ENCODE results near the gene ASB4.

The ASB4 gene

GRCh38 chr7:95471071-95471470 is 14.7 kb upstream of the ASB4 start:
- no peak for DNase-seq (ENCODE audit: extremely low spot score)
- CTCF ChIA-PET: no interaction called here
- POLR2A ChIA-PET: no interaction called here
- TF ChIP-seq NFRKB (IDR thresholded peaks at IDR 0.05) (no peak), FOXM1 (IDR thresholded peaks at IDR 0.05; ENCODE audit: borderline replicate concordance) (no peak), ELF4 (IDR thresholded peaks at IDR 0.05) (no peak), SUZ12 (IDR thresholded peaks at IDR 0.05) (no peak), L3MBTL2 (conservative IDR thresholded peaks at IDR 0.05) (no peak), CTBP1 (IDR thresholded peaks at IDR 0.05; ENCODE audit: borderline replicate concordance) (no peak), FOXK2 (IDR thresholded peaks at IDR 0.05) (no peak), BHLHE40 (IDR thresholded peaks at IDR 0.05; ENCODE audit: borderline replicate concordance) (no peak), PKNOX1 (IDR thresholded peaks at IDR 0.05) (no peak), ARNT (IDR thresholded peaks at IDR 0.05) (no peak), TARDBP (IDR thresholded peaks at IDR 0.05) (no peak), SP1 (IDR thresholded peaks at IDR 0.05) (no peak), ZNF384 (IDR thresholded peaks at IDR 0.05) (no peak), HDGF (IDR thresholded peaks at IDR 0.05; ENCODE audit: borderline replicate concordance) (no peak), FOXA1 (IDR thresholded peaks at IDR 0.05) (no peak)

- POLR2A ChIA-PET: no interaction called here
- DNase-seq (ENCODE audit: extremely low spot score): no peak
- CTCF ChIA-PET: no interaction called here
- TF ChIP-seq NFRKB (IDR thresholded peaks at IDR 0.05) (no peak), SP1 (IDR thresholded peaks at IDR 0.05) (no peak), FOXK2 (IDR thresholded peaks at IDR 0.05) (no peak), ZNF384 (IDR thresholded peaks at IDR 0.05) (no peak), FOXA1 (IDR thresholded peaks at IDR 0.05) (no peak), FOXM1 (IDR thresholded peaks at IDR 0.05; ENCODE audit: borderline replicate concordance) (no peak), TARDBP (IDR thresholded peaks at IDR 0.05) (no peak), SUZ12 (IDR thresholded peaks at IDR 0.05) (no peak), CTBP1 (IDR thresholded peaks at IDR 0.05; ENCODE audit: borderline replicate concordance) (no peak), ELF4 (IDR thresholded peaks at IDR 0.05) (no peak), L3MBTL2 (conservative IDR thresholded peaks at IDR 0.05) (no peak), ARNT (IDR thresholded peaks at IDR 0.05) (no peak), HDGF (IDR thresholded peaks at IDR 0.05; ENCODE audit: borderline replicate concordance) (no peak), BHLHE40 (IDR thresholded peaks at IDR 0.05; ENCODE audit: borderline replicate concordance) (no peak), PKNOX1 (IDR thresholded peaks at IDR 0.05) (no peak), LEF1 (IDR thresholded peaks at IDR 0.05; ENCODE audit: borderline replicate concordance) (no peak)
These were observed 13.1 kb upstream of the ASB4 start for GRCh38 chr7:95472581-95473161.

- no peak for DNase-seq (ENCODE audit: extremely low spot score)
- CTCF ChIA-PET: no interaction called here
- TF ChIP-seq ELF4 (IDR thresholded peaks at IDR 0.05) (no peak), BHLHE40 (IDR thresholded peaks at IDR 0.05; ENCODE audit: borderline replicate concordance) (no peak), TARDBP (IDR thresholded peaks at IDR 0.05) (no peak), ARNT (IDR thresholded peaks at IDR 0.05) (no peak), FOXM1 (IDR thresholded peaks at IDR 0.05; ENCODE audit: borderline replicate concordance) (no peak), SP1 (IDR thresholded peaks at IDR 0.05) (no peak), SUZ12 (IDR thresholded peaks at IDR 0.05) (no peak), FOXK2 (IDR thresholded peaks at IDR 0.05) (no peak), NFRKB (IDR thresholded peaks at IDR 0.05) (no peak), HDGF (IDR thresholded peaks at IDR 0.05; ENCODE audit: borderline replicate concordance) (no peak)
- POLR2A ChIA-PET: no interaction called here
These were observed 12.3 kb upstream of the ASB4 start for GRCh38 chr7:95473276-95473985.

- DNase-seq (ENCODE audit: extremely low spot score): no peak
- POLR2A ChIA-PET: interaction anchor here (1.3 kb wide), 1 partner anchor 13 kb away, joined by 3 read pairs; no protein-coding TSS in a partner anchor
These were observed 9.5 kb upstream of the ASB4 start for GRCh38 chr7:95476072-95476847.

More at GRCh38 chr7:95476072-95476847, 9.5 kb upstream of the ASB4 start:
- CTCF ChIA-PET: interaction anchor here (0.5 to 1.5 kb wide), 7 partner anchors 9 to 1273 kb away, joined by 3 to 6 read pairs (median 3); partner anchors contain the start of gene ASB4
- TF ChIP-seq L3MBTL2 (conservative IDR thresholded peaks at IDR 0.05) (no peak), LEF1 (IDR thresholded peaks at IDR 0.05; ENCODE audit: borderline replicate concordance) (no peak), FOXM1 (IDR thresholded peaks at IDR 0.05; ENCODE audit: borderline replicate concordance) (no peak), SUZ12 (IDR thresholded peaks at IDR 0.05) (no peak), NFRKB (IDR thresholded peaks at IDR 0.05) (no peak), TARDBP (IDR thresholded peaks at IDR 0.05) (no peak), FOXK2 (IDR thresholded peaks at IDR 0.05) (no peak), CTBP1 (IDR thresholded peaks at IDR 0.05; ENCODE audit: borderline replicate concordance) (no peak), SP1 (IDR thresholded peaks at IDR 0.05) (no peak), ELF4 (IDR thresholded peaks at IDR 0.05) (no peak), FOXA1 (IDR thresholded peaks at IDR 0.05) (no peak), ARNT (IDR thresholded peaks at IDR 0.05) (no peak), BHLHE40 (IDR thresholded peaks at IDR 0.05; ENCODE audit: borderline replicate concordance) (no peak), ZNF384 (IDR thresholded peaks at IDR 0.05) (no peak), HDGF (IDR thresholded peaks at IDR 0.05; ENCODE audit: borderline replicate concordance) (no peak), PKNOX1 (IDR thresholded peaks at IDR 0.05) (no peak)

All from HEK293T (cell line).